ENCODE results near the gene KBTBD4. TPM values are rescaled to one million over a fixed set of nuclear protein-coding genes. Genes with fewer than 3 reads are reported as not detected.

KBTBD4 gene
- total RNA-seq: 34.2 and 37.9 TPM in 2 replicates

GRCh38 chr11:47578524-47579494 lies at the start of gene KBTBD4, which contains the start of gene NDUFS3:
Gene KBTBD4 (minus strand): TSS chr11:47578970. CDS start chr11:47578951, 19 bp downstream.
Gene NDUFS3 (plus strand): TSS chr11:47579074. CDS start chr11:47579092, 18 bp downstream.

GRCh38 chr11:47593934-47594855 lies 15.4 kb upstream of the KBTBD4 start, which contains the start of gene C1QTNF4:
Gene C1QTNF4 (minus strand): TSS chr11:47594411. CDS start chr11:47590810, 3,601 bp downstream.

DNA sequence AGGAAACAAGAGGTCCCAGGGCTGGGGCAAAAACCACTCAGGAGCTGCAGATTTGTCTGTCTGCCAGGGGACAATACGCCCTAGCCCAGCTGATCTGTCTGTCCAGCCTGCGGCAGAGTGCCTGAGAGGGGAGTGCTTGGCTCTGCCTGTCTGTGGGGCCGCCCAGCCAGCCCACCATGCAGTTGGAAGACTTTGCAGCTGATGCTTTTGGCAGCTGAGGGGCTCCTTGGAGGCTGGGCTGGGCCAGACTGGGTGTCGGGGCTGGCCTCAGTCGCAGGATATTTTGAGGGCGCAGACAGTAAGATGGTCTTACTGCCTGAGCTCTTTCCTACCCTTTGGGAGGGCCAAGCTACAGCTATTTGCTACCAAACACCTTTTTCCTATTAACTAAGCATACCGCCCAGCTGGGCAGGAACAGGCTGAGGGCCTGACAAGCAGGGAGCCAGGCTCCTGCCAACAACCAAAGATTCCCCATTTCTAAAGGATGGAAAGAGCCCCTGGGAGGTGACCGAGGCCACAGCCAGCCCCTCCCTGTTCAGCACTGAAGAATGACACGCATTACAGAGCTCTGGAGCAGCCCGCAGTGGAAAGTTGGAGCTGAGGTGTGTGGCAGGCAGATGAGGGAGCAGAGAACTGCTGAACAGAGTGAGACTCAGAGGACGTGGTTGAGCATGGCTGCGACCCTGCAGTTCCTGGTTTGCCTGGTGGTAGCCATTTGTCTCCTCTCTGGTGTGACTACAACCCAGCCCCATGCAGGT lies 7.5 kb upstream of the KBTBD4 start, which contains the start of gene FAM180B:
Gene FAM180B, plus strand, starts transcription at position 581 of the 758 bp plus-strand sequence. Its CDS starts 91 bp downstream, at position 672.

GRCh38 chr11:47565340-47566148 lies 13.2 kb downstream of the KBTBD4 start, which contains the start of gene PTPMT1:
Gene PTPMT1 (plus strand): TSS chr11:47565599. CDS start chr11:47565623, 24 bp downstream.

GRCh38 chr11:47552566-47553405 lies 26.0 kb downstream of the KBTBD4 start, which contains the start of gene CELF1:
Gene CELF1 (minus strand): TSS chr11:47553132. CDS start chr11:47499523, 53,609 bp downstream.

Other genes starting within 250 kb of the KBTBD4 start
- gene MYBPC3, start 226.3 kb downstream of the KBTBD4 start, total RNA-seq: not detected in 2 replicates
- 0.17 TPM in 1 of 2 replicates, not detected in the other for gene SPI1, start 200.4 kb downstream of the KBTBD4 start, total RNA-seq
- gene SLC39A13, start 170.4 kb downstream of the KBTBD4 start, total RNA-seq: 29.1 and 51.0 TPM in 2 replicates
- 155 and 160 TPM in 2 replicates for gene PSMC3, start 152.5 kb downstream of the KBTBD4 start, total RNA-seq
- gene RAPSN, start 129.8 kb downstream of the KBTBD4 start, total RNA-seq: 0.09 and 0.22 TPM in 2 replicates
- 77.3 and 97.3 TPM in 2 replicates for gene CELF1, start 25.8 kb downstream of the KBTBD4 start, total RNA-seq
- 61.6 and 77.4 TPM in 2 replicates for gene PTPMT1, start 13.4 kb downstream of the KBTBD4 start, total RNA-seq
- 72.7 and 90.9 TPM in 2 replicates for gene NDUFS3, start 104 bp upstream of the KBTBD4 start, total RNA-seq
- gene FAM180B, start 7.7 kb upstream of the KBTBD4 start, total RNA-seq: not detected in 2 replicates
- 0.17 and 0.76 TPM in 2 replicates for gene C1QTNF4, start 15.4 kb upstream of the KBTBD4 start, total RNA-seq
- gene MTCH2, start 63.6 kb upstream of the KBTBD4 start, total RNA-seq: 66.1 and 90.2 TPM in 2 replicates
- 0.09 and 0.11 TPM in 2 replicates for gene AGBL2, start 136.4 kb upstream of the KBTBD4 start, total RNA-seq
- gene FNBP4, start 188.4 kb upstream of the KBTBD4 start, total RNA-seq: 45.4 and 46.4 TPM in 2 replicates

Measured in dermis lymphatic vessel endothelial cell (primary cell).